ENCODE measurements around the gene SMIM13. TPM values are rescaled to one million over a fixed set of nuclear protein-coding genes. Genes with fewer than 3 reads are reported as not detected.

Gene SMIM13
- polyA plus RNA-seq, 2 of the 4 experiments (the other 2 are of a cell fraction): 12.7 to 12.8 TPM

- TF ChIP-seq EHMT2 (IDR thresholded peaks at IDR 0.05; ENCODE audit: low read depth) (no peak), BHLHE40 (IDR thresholded peaks at IDR 0.05; ENCODE audit: low read depth, low read length) (no peak), MYC (IDR thresholded peaks at IDR 0.05; ENCODE audit: borderline replicate concordance, low read length) (no peak), CEBPB (IDR thresholded peaks at IDR 0.05) (no peak), ATOH8 (CRISPR knock-in tag; IDR thresholded peaks at IDR 0.05; ENCODE audit: low read depth) (no peak), ESRRA (IDR thresholded peaks at IDR 0.05; ENCODE audit: borderline replicate concordance, low read length) (no peak), HOXB5 (CRISPR knock-in tag; IDR thresholded peaks at IDR 0.05) (no peak), ZFP36 (IDR thresholded peaks at IDR 0.05; ENCODE audit: borderline replicate concordance, partially characterized antibody) (no peak), FOXS1 (CRISPR knock-in tag; IDR thresholded peaks at IDR 0.05) (no peak), NFE2L2 (conservative IDR thresholded peaks at IDR 0.05; ENCODE audit: low read length) (no peak), GATA3 (IDR thresholded peaks at IDR 0.05; ENCODE audit: borderline replicate concordance) (no peak), ZC3H11A (IDR thresholded peaks at IDR 0.05) (no peak), MAX (IDR thresholded peaks at IDR 0.05) (no peak), NPAS2 (CRISPR knock-in tag; IDR thresholded peaks at IDR 0.05; ENCODE audit: borderline replicate concordance) (no peak), HES2 (IDR thresholded peaks at IDR 0.05) (no peak), HOXB13 (CRISPR knock-in tag; IDR thresholded peaks at IDR 0.05; ENCODE audit: low read depth) (no peak), RCOR1 (IDR thresholded peaks at IDR 0.05; ENCODE audit: low read depth, low read length) (no peak), CBX8 (IDR thresholded peaks at IDR 0.05) (no peak), POLR2AphosphoS2 (conservative IDR thresholded peaks at IDR 0.05; ENCODE audit: low read length) (no peak)
- POLR2A ChIA-PET: no interaction called here
- Histone ChIP-seq H3K27ac (no peak within 1 kb of the TSS), H3K4me3 (no peak within 1 kb of the TSS), H3K4me2 (no peak within 1 kb of the TSS), H3K4me1 (peaks cover 8% of the 10 kb centered on the region; the same call in 2 of the 3 replicates), H3K9me3 (no peaks in the 10 kb centered on the region)
- ATAC-seq: no peak; a peak in 1 of 6 replicates
- no peak for DNase-seq (ENCODE audit: low read depth in 1 of 2, low spot score in 1 of 2)
- WGBS (ENCODE audit: missing lambda C conversion rate): 89% methylated on average over 16 of the region's 16 CpGs
- CTCF ChIA-PET: no interaction called here
- no peak for FAIRE-seq
Measured at GRCh38 chr6:11110921-11111768, 17.5 kb downstream of the SMIM13 start, which contains the start of gene ERVFRD-1. Gene ERVFRD-1, minus strand, starts transcription at chr6:11111725. Its CDS starts 6,415 bp downstream, at chr6:11105310.

- DNase-seq (ENCODE audit: low read depth in 1 of 2, low spot score in 1 of 2): no peak
- 92% methylated on average over 9 of the region's 9 CpGs for WGBS (ENCODE audit: missing lambda C conversion rate)
- FAIRE-seq: no peak
- Histone ChIP-seq H3K27ac (no peak overlapping the region), H3K4me1 (peaks cover 13% of the 10 kb centered on the region; the same call in 2 of the 3 replicates), H3K4me2 (no peak overlapping the region), H3K9me3 (no peaks in the 10 kb centered on the region), H3K4me3 (no peak overlapping the region)
- TF ChIP-seq ATOH8 (CRISPR knock-in tag; IDR thresholded peaks at IDR 0.05; ENCODE audit: low read depth): no peak
- TF ChIP-seq ELK1 (IDR thresholded peaks at IDR 0.05; ENCODE audit: low read depth, low read length): no peak
- TF ChIP-seq CHD4 (IDR thresholded peaks at IDR 0.05; ENCODE audit: borderline replicate concordance): no peak
- no peak for TF ChIP-seq HOXB5 (CRISPR knock-in tag; IDR thresholded peaks at IDR 0.05)
- TF ChIP-seq ZFP36 (IDR thresholded peaks at IDR 0.05; ENCODE audit: borderline replicate concordance, partially characterized antibody): no peak
- ChIA-PET POLR2A (no interaction called here), CTCF (no interaction called here)
- ATAC-seq: no peak
Measured at GRCh38 chr6:11111769-11112437, 18.3 kb downstream of the SMIM13 start.

Measured in A549 (cell line).